ENCODE measurements around the gene TUBB. TPM values are rescaled to one million over a fixed set of nuclear protein-coding genes. Genes with fewer than 3 reads are reported as not detected.
A peak's percentile ranks its signal among the peaks of the same experiment; 100 is the strongest.

TUBB gene
- total RNA-seq, 2 experiments from 2014 or later = 1,569 to 1,746 TPM

GRCh38 chr6:30687659-30688431 is 32.3 kb upstream of the TUBB start:
- ChIA-PET POLR2A (interaction anchor here (0.6 to 1.7 kb wide), 9 partner anchors 9 to 1125 kb away, joined by 3 to 11 read pairs (median 3); partner anchors contain the start of genes MDC1 and PRR3), CTCF (interaction anchor here (0.6 to 3.1 kb wide), 12 partner anchors 7 to 224 kb away, joined by 3 to 16 read pairs (median 4); partner anchors contain the start of gene MDC1)
- intact Hi-C loops (cut with DNase I, micrococcal nuclease) = loop anchor here (1.0 to 10.0 kb wide), 7 partner anchors 33 to 623 kb away; partner anchors contain the start of genes ABCF1 (in 1 of the 2), GTF2H4 (in 1 of the 2), POLR1H (in 1 of the 2) and PPP1R11 (in 1 of the 2)
- Mint-ChIP-seq H3K27me3 (no peaks in the 10 kb centered on the region), H3K36me3 (ENCODE audit: low read depth) (peaks cover 47% of the 10 kb centered on the region), H3K9me3 (ENCODE audit: low read depth) (no peaks in the 10 kb centered on the region), H3K4me1 (peaks cover 42% of the 10 kb centered on the region), H3K27ac (peak overlapping the region; percentile 89), H3K4me3 (peak overlapping the region; percentile 100)
- no peak for ATAC-seq
- no peak for DNase-seq

- peak overlapping the region; percentile 100 for H3K4me3 Mint-ChIP-seq
- H3K27ac Mint-ChIP-seq = peak overlapping the region; percentile 89
- intact Hi-C loops (cut with DNase I, micrococcal nuclease) = loop anchor here in 1 of 2 experiments (10.0 kb wide), 2 partner anchors 364 to 624 kb away; partner anchors contain the start of genes POLR1H, PPP1R11 and TRIM39
- no peaks in the 10 kb centered on the region for H3K27me3 Mint-ChIP-seq
- ChIA-PET POLR2A (interaction anchor here (0.6 to 1.7 kb wide), 3 partner anchors 28 to 1124 kb away, joined by 3 to 11 read pairs (median 4); partner anchors contain the start of gene MDC1), CTCF (interaction anchor here (0.6 to 3.1 kb wide), 8 partner anchors 8 to 395 kb away, joined by 3 to 16 read pairs (median 4); partner anchors contain the start of gene MDC1)
- H3K9me3 Mint-ChIP-seq (ENCODE audit: low read depth) = no peaks in the 10 kb centered on the region
- peaks cover 42% of the 10 kb centered on the region for H3K4me1 Mint-ChIP-seq
- H3K36me3 Mint-ChIP-seq (ENCODE audit: low read depth) = peaks cover 40% of the 10 kb centered on the region
- ATAC-seq (no peak), DNase-seq (peak; percentile 30)
Observed at GRCh38 chr6:30688569-30688968, 31.6 kb upstream of the TUBB start.

- ATAC-seq = no peak
- peaks cover 33% of the 10 kb centered on the region for H3K36me3 Mint-ChIP-seq (ENCODE audit: low read depth)
- no peaks in the 10 kb centered on the region for H3K9me3 Mint-ChIP-seq (ENCODE audit: low read depth)
- no peak for DNase-seq
- H3K27me3 Mint-ChIP-seq = no peaks in the 10 kb centered on the region
- peak overlapping the region; percentile 7 for H3K27ac Mint-ChIP-seq
- ChIA-PET CTCF (interaction anchor here (0.6 to 3.1 kb wide), 8 partner anchors 9 to 394 kb away, joined by 3 to 16 read pairs (median 4); partner anchors contain the start of gene MDC1), POLR2A (interaction anchor here (1.9 kb wide), 1 partner anchor 28 kb away, joined by 8 read pairs; the partner anchor contains the start of gene MDC1)
- intact Hi-C loops (cut with DNase I, micrococcal nuclease) = loop anchor here in 1 of 2 experiments (10.0 kb wide), 2 partner anchors 364 to 624 kb away; partner anchors contain the start of genes POLR1H, PPP1R11 and TRIM39
- H3K4me1 Mint-ChIP-seq = peaks cover 42% of the 10 kb centered on the region
- peak overlapping the region; percentile 75 for H3K4me3 Mint-ChIP-seq
Observed at GRCh38 chr6:30689022-30689865, 30.9 kb upstream of the TUBB start.

- Mint-ChIP-seq H3K9me3 (ENCODE audit: low read depth) (no peaks in the 10 kb centered on the region), H3K27me3 (no peaks in the 10 kb centered on the region), H3K36me3 (ENCODE audit: low read depth) (peaks cover 27% of the 10 kb centered on the region), H3K4me1 (peaks cover 42% of the 10 kb centered on the region), H3K4me3 (peak overlapping the region; percentile 75), H3K27ac (peak overlapping the region; percentile 70)
- ATAC-seq = no peak
- intact Hi-C loops (cut with DNase I, micrococcal nuclease) = loop anchor here in 1 of 2 experiments (10.0 kb wide), 2 partner anchors 365 to 625 kb away; partner anchors contain the start of genes POLR1H, PPP1R11 and TRIM39
- ChIA-PET CTCF (interaction anchor here (0.6 to 3.1 kb wide), 6 partner anchors 11 to 124 kb away, joined by 3 to 16 read pairs (median 4); partner anchors contain the start of gene MDC1), POLR2A (interaction anchor here (1.9 kb wide), 1 partner anchor 27 kb away, joined by 8 read pairs; the partner anchor contains the start of gene MDC1)
- DNase-seq = no peak
Observed at GRCh38 chr6:30689985-30690384, 30.2 kb upstream of the TUBB start.

- DNase-seq = peak; percentile 89
- H3K4me1 Mint-ChIP-seq = peaks cover 42% of the 10 kb centered on the region
- no peaks in the 10 kb centered on the region for H3K9me3 Mint-ChIP-seq (ENCODE audit: low read depth)
- peak; percentile 50 for ATAC-seq
- ChIA-PET CTCF (interaction anchor here (0.6 to 1.6 kb wide), 5 partner anchors 11 to 906 kb away, joined by 3 to 7 read pairs (median 4); no protein-coding TSS in a partner anchor), POLR2A (interaction anchor here (1.9 kb wide), 1 partner anchor 27 kb away, joined by 8 read pairs; the partner anchor contains the start of gene MDC1)
- H3K27ac Mint-ChIP-seq = peak within 1 kb of the TSS; percentile 70
- H3K27me3 Mint-ChIP-seq = no peaks in the 10 kb centered on the region
- H3K4me3 Mint-ChIP-seq = peak within 1 kb of the TSS; percentile 75
- intact Hi-C loops (cut with DNase I, micrococcal nuclease) = loop anchor here in 1 of 2 experiments (1.0 kb wide), 1 partner anchor 27 kb away; the partner anchor contains the start of gene MDC1
- peaks cover 21% of the 10 kb centered on the region for H3K36me3 Mint-ChIP-seq (ENCODE audit: low read depth)
Observed at GRCh38 chr6:30690403-30691207, 29.5 kb upstream of the TUBB start, which contains the start of gene NRM. NRM (minus strand) TSS chr6:30690984; CDS start chr6:30690974, 10 bp downstream.

GRCh38 chr6:30691208-30691847 is 28.8 kb upstream of the TUBB start:
- DNase-seq (no peak), ATAC-seq (no peak)
- Mint-ChIP-seq H3K4me1 (peaks cover 42% of the 10 kb centered on the region), H3K27me3 (no peaks in the 10 kb centered on the region), H3K9me3 (ENCODE audit: low read depth) (no peaks in the 10 kb centered on the region), H3K4me3 (peak overlapping the region; percentile 75), H3K36me3 (ENCODE audit: low read depth) (peaks cover 14% of the 10 kb centered on the region), H3K27ac (peak overlapping the region; percentile 68)
- intact Hi-C loops (cut with DNase I, micrococcal nuclease) = loop anchor here in 1 of 2 experiments (1.0 kb wide), 1 partner anchor 26 kb away; the partner anchor contains the start of gene MDC1
- POLR2A ChIA-PET = interaction anchor here (1.9 kb wide), 1 partner anchor 26 kb away, joined by 8 read pairs; the partner anchor contains the start of gene MDC1
- CTCF ChIA-PET = interaction anchor here (0.5 to 1.6 kb wide), 7 partner anchors 12 to 905 kb away, joined by 3 to 7 read pairs (median 4); no protein-coding TSS in a partner anchor

GRCh38 chr6:30696432-30696831 is 23.7 kb upstream of the TUBB start:
- ChIA-PET CTCF (interaction anchor here (0.8 kb wide), 1 partner anchor 746 kb away, joined by 3 read pairs; no protein-coding TSS in a partner anchor), POLR2A (interaction anchor here (0.6 kb wide), 1 partner anchor 26 kb away, joined by 3 read pairs; no protein-coding TSS in a partner anchor)
- Mint-ChIP-seq H3K9me3 (ENCODE audit: low read depth) (no peaks in the 10 kb centered on the region), H3K4me3 (no peak overlapping the region), H3K27me3 (no peaks in the 10 kb centered on the region), H3K36me3 (ENCODE audit: low read depth) (peaks cover 9% of the 10 kb centered on the region), H3K27ac (no peak overlapping the region), H3K4me1 (peaks cover 6% of the 10 kb centered on the region)
- ATAC-seq (no peak), DNase-seq (no peak)
- intact Hi-C loops (cut with DNase I, micrococcal nuclease) = no loop called here

- H3K27ac Mint-ChIP-seq = no peak overlapping the region
- intact Hi-C loops (cut with DNase I, micrococcal nuclease) = no loop called here
- ATAC-seq (no peak), DNase-seq (no peak)
- no peaks in the 10 kb centered on the region for H3K9me3 Mint-ChIP-seq (ENCODE audit: low read depth)
- POLR2A ChIA-PET = no interaction called here
- H3K4me1 Mint-ChIP-seq = no peaks in the 10 kb centered on the region
- no peaks in the 10 kb centered on the region for H3K27me3 Mint-ChIP-seq
- CTCF ChIA-PET = no interaction called here
- H3K36me3 Mint-ChIP-seq (ENCODE audit: low read depth) = peaks cover 37% of the 10 kb centered on the region
- H3K4me3 Mint-ChIP-seq = no peak overlapping the region
Observed at GRCh38 chr6:30700340-30700739, 19.8 kb upstream of the TUBB start.

GRCh38 chr6:30703011-30703410 is 17.1 kb upstream of the TUBB start:
- Mint-ChIP-seq H3K9me3 (ENCODE audit: low read depth) (no peaks in the 10 kb centered on the region), H3K36me3 (ENCODE audit: low read depth) (peaks cover 55% of the 10 kb centered on the region), H3K4me1 (no peaks in the 10 kb centered on the region), H3K27ac (no peak overlapping the region), H3K27me3 (no peaks in the 10 kb centered on the region), H3K4me3 (no peak overlapping the region)
- POLR2A ChIA-PET = interaction anchor here (0.6 kb wide), 1 partner anchor 44 kb away, joined by 6 read pairs; no protein-coding TSS in a partner anchor
- CTCF ChIA-PET = interaction anchor here (0.6 to 1.0 kb wide), 3 partner anchors 12 to 456 kb away, joined by 3 to 4 read pairs (median 3); no protein-coding TSS in a partner anchor
- no peak for ATAC-seq
- intact Hi-C loops (cut with DNase I, micrococcal nuclease) = no loop called here
- DNase-seq = no peak
